Ramos (cell line): Measurements from ENCODE around the gene GMCL2.

Experiments used
- in situ Hi-C: fragments of 300-500 bp; cut with MboI; formaldehyde crosslinking; loops from one replicate; pipeline ENCODE4 v1.14.3; 2022; ENCODE audit warnings: low sequenced_read_pairs; ENCODE audit not compliant: unreplicated experiment

Gene GMCL2

GRCh38 chr5:178149199-178149932, 37.8 kb downstream of the GMCL2 start:
- in situ Hi-C loops = loop anchor here (5.0 kb wide), 1 partner anchor 72 kb away; no protein-coding TSS in a partner anchor

- in situ Hi-C loops = loop anchor here (5.0 kb wide), 1 partner anchor 70 kb away; no protein-coding TSS in a partner anchor
These were observed 39.8 kb downstream of the GMCL2 start for GRCh38 chr5:178147406-178147805.

GRCh38 chr5:178145965-178146820, 41.0 kb downstream of the GMCL2 start:
- in situ Hi-C loops = loop anchor here (5.0 kb wide), 1 partner anchor 69 kb away; no protein-coding TSS in a partner anchor

- in situ Hi-C loops = no loop called here
These were observed 43.3 kb downstream of the GMCL2 start for GRCh38 chr5:178143901-178144300.

GRCh38 chr5:178143246-178143645, 43.9 kb downstream of the GMCL2 start:
- in situ Hi-C loops = no loop called here

GRCh38 chr5:178142642-178143041, 44.5 kb downstream of the GMCL2 start:
- in situ Hi-C loops = no loop called here

- in situ Hi-C loops = no loop called here
These were observed 45.6 kb downstream of the GMCL2 start for GRCh38 chr5:178141550-178141949.

GRCh38 chr5:178137991-178138390, 49.2 kb downstream of the GMCL2 start:
- in situ Hi-C loops = no loop called here

GRCh38 chr5:178136990-178137389, 50.2 kb downstream of the GMCL2 start:
- in situ Hi-C loops = no loop called here
